Measurements from ENCODE around the gene ST3GAL5.

Gene ST3GAL5

DNA sequence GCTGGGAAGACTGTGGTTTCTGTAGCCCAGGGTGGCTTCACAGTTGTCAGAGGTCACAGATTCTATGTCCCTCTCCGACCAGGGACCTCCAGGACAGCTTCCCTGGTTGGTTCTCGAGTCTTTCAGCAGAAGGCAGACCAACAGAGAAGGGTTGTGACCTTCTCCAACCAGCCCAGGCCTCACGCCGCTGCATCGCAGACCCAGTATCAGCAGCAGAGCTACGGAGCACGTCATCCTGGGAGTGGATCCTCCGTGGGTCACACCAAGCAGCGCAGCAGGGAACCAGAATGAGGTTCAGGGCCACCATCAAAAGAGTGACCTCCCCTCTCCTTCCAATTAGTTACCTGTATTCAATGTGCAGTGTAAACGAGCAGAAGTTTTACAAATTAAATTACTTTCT lies 49.3 kb downstream of the ST3GAL5 start:
- Histone ChIP-seq H3K27ac (replicated peaks) (no peak overlapping the region), H3K27me3 (ENCODE audit: insufficient read depth, poor library complexity, severe bottlenecking) (no peaks in the 10 kb centered on the region), H3K4me3 (replicated peaks; ENCODE audit: insufficient read depth, low read length) (no peak overlapping the region)
- TF ChIP-seq POLR2AphosphoS5 (IDR thresholded peaks at IDR 0.05; ENCODE audit: low read depth): no peak
- TF ChIP-seq, protein P1, sequence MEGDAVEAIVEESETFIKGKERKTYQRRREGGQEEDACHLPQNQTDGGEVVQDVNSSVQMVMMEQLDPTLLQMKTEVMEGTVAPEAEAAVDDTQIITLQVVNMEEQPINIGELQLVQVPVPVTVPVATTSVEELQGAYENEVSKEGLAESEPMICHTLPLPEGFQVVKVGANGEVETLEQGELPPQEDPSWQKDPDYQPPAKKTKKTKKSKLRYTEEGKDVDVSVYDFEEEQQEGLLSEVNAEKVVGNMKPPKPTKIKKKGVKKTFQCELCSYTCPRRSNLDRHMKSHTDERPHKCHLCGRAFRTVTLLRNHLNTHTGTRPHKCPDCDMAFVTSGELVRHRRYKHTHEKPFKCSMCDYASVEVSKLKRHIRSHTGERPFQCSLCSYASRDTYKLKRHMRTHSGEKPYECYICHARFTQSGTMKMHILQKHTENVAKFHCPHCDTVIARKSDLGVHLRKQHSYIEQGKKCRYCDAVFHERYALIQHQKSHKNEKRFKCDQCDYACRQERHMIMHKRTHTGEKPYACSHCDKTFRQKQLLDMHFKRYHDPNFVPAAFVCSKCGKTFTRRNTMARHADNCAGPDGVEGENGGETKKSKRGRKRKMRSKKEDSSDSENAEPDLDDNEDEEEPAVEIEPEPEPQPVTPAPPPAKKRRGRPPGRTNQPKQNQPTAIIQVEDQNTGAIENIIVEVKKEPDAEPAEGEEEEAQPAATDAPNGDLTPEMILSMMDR (IDR thresholded peaks at IDR 0.05; ENCODE audit: insufficient read depth, low read length): no peak
- no peak for TF ChIP-seq SPI1 (IDR thresholded peaks at IDR 0.05; ENCODE audit: borderline replicate concordance, low read depth)
- TF ChIP-seq, protein P2, sequence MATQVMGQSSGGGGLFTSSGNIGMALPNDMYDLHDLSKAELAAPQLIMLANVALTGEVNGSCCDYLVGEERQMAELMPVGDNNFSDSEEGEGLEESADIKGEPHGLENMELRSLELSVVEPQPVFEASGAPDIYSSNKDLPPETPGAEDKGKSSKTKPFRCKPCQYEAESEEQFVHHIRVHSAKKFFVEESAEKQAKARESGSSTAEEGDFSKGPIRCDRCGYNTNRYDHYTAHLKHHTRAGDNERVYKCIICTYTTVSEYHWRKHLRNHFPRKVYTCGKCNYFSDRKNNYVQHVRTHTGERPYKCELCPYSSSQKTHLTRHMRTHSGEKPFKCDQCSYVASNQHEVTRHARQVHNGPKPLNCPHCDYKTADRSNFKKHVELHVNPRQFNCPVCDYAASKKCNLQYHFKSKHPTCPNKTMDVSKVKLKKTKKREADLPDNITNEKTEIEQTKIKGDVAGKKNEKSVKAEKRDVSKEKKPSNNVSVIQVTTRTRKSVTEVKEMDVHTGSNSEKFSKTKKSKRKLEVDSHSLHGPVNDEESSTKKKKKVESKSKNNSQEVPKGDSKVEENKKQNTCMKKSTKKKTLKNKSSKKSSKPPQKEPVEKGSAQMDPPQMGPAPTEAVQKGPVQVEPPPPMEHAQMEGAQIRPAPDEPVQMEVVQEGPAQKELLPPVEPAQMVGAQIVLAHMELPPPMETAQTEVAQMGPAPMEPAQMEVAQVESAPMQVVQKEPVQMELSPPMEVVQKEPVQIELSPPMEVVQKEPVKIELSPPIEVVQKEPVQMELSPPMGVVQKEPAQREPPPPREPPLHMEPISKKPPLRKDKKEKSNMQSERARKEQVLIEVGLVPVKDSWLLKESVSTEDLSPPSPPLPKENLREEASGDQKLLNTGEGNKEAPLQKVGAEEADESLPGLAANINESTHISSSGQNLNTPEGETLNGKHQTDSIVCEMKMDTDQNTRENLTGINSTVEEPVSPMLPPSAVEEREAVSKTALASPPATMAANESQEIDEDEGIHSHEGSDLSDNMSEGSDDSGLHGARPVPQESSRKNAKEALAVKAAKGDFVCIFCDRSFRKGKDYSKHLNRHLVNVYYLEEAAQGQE (IDR thresholded peaks at IDR 0.05; ENCODE audit: insufficient replicate concordance, low read depth): no peak
- TF ChIP-seq GABPA (IDR thresholded peaks at IDR 0.05; ENCODE audit: low read depth): no peak
- no peak for DNase-seq (ENCODE audit: low read depth in 1 of 2, low spot score in 1 of 2)

- DNase-seq (ENCODE audit: low read depth in 1 of 2, low spot score in 1 of 2): no peak
- no peaks in the 10 kb centered on the region for H3K27me3 ChIP-seq (ENCODE audit: insufficient read depth, poor library complexity, severe bottlenecking)
- TF ChIP-seq GABPA (IDR thresholded peaks at IDR 0.05; ENCODE audit: low read depth): no peak
- no peak for TF ChIP-seq POLR2AphosphoS5 (IDR thresholded peaks at IDR 0.05; ENCODE audit: low read depth)
- TF ChIP-seq, protein P1 (IDR thresholded peaks at IDR 0.05; ENCODE audit: insufficient read depth, low read length): no peak
- TF ChIP-seq SPI1 (IDR thresholded peaks at IDR 0.05; ENCODE audit: borderline replicate concordance, low read depth): no peak
- TF ChIP-seq, protein P2 (IDR thresholded peaks at IDR 0.05; ENCODE audit: insufficient replicate concordance, low read depth): no peak
- no peak overlapping the region for H3K27ac ChIP-seq (replicated peaks)
- H3K4me3 ChIP-seq (replicated peaks; ENCODE audit: insufficient read depth, low read length): no peak overlapping the region
These were observed 50.1 kb downstream of the ST3GAL5 start for GRCh38 chr2:85838641-85839040.

DNA sequence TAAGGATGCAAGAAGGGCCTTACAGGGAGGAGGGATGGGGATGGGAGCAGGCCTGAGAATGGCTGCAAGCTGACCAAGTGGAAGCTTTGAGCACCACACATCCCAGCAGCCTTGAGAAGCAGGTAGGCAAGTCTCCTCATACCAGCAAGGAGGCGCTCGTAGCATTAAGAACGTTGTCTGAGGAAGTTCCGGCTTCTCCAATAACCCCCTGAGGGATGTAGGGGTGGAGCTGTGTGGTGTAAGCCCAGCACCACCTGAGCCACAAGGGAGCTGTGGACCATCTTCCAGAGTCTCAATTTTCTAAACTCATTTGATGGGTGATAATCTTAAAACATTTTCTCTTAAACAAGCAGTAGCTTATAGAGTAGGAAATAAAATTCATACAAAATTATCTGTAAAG lies 50.6 kb downstream of the ST3GAL5 start:
- no peak overlapping the region for H3K27ac ChIP-seq (replicated peaks)
- peak in 1 of 2 experiments; percentile 59 for DNase-seq (ENCODE audit: low read depth in 1 of 2, low spot score in 1 of 2)
- H3K27me3 ChIP-seq (ENCODE audit: insufficient read depth, poor library complexity, severe bottlenecking): no peaks in the 10 kb centered on the region
- no peak overlapping the region for H3K4me3 ChIP-seq (replicated peaks; ENCODE audit: insufficient read depth, low read length)
- TF ChIP-seq, protein P2 (IDR thresholded peaks at IDR 0.05; ENCODE audit: insufficient replicate concordance, low read depth): no peak
- TF ChIP-seq, protein P1 (IDR thresholded peaks at IDR 0.05; ENCODE audit: insufficient read depth, low read length): no peak
- TF ChIP-seq GABPA (IDR thresholded peaks at IDR 0.05; ENCODE audit: low read depth): no peak
- no peak for TF ChIP-seq SPI1 (IDR thresholded peaks at IDR 0.05; ENCODE audit: borderline replicate concordance, low read depth)
- TF ChIP-seq POLR2AphosphoS5 (IDR thresholded peaks at IDR 0.05; ENCODE audit: low read depth): no peak

Data from HL-60 (cell line).